ENCODE results near the gene PPP1R14C. TPM values are rescaled to one million over a fixed set of nuclear protein-coding genes. Genes with fewer than 3 reads are reported as not detected.

PPP1R14C gene
- total RNA-seq, 1 experiment from 2014 or later, result 4.6 TPM

DNA sequence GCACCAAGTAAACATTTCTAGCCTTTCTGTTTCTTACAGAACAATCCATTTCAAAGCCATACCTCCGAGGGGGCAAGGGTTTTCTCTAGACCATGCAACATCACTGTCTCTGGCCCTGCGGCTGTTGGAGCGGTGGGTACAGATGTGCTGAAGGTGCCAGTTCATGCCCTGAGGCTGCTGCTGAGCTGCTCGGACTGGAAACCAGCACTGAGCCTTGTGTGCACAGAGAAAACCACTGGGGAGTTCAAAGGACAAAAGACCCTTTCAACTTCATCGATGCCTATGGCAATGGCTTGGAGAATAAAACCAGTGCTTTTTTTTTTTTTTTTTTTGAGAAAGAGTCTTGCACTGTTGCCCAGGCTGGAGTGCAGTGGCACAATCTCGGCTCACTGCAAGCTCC, 132.6 kb downstream of the PPP1R14C start:
- H3K4me3 ChIP-seq (ENCODE audit: low read depth, low read length, poor library complexity, severe bottlenecking), result no peak overlapping the region
- intact Hi-C loops (cut with micrococcal nuclease; ENCODE audit: unreplicated experiment), result no loop called here
- H3K27ac ChIP-seq (ENCODE audit: low read depth, low read length, poor library complexity, severe bottlenecking), result no peak overlapping the region
- H3K27me3 ChIP-seq (replicated peaks; ENCODE audit: insufficient read depth, low read depth, low read length, poor library complexity), result no peaks in the 10 kb centered on the region
- ChIA-PET CTCF (no interaction called here), POLR2A (ENCODE audit: low non-redundant PET) (no interaction called here)
- DNase-seq (ENCODE audit: low spot score), result no peak
- H3K4me1 ChIP-seq (ENCODE audit: insufficient read depth, low read length, poor library complexity, severe bottlenecking), result peaks cover 4% of the 10 kb centered on the region
- BruUV-seq (replicated peaks), result no TSS peak
- H3K9me3 ChIP-seq (ENCODE audit: low read depth, low read length, poor library complexity, severe bottlenecking), result no peaks in the 10 kb centered on the region
- H3K36me3 ChIP-seq (ENCODE audit: insufficient read depth, low read length, poor library complexity, severe bottlenecking), result no peaks in the 10 kb centered on the region
- TF ChIP-seq, protein P1, sequence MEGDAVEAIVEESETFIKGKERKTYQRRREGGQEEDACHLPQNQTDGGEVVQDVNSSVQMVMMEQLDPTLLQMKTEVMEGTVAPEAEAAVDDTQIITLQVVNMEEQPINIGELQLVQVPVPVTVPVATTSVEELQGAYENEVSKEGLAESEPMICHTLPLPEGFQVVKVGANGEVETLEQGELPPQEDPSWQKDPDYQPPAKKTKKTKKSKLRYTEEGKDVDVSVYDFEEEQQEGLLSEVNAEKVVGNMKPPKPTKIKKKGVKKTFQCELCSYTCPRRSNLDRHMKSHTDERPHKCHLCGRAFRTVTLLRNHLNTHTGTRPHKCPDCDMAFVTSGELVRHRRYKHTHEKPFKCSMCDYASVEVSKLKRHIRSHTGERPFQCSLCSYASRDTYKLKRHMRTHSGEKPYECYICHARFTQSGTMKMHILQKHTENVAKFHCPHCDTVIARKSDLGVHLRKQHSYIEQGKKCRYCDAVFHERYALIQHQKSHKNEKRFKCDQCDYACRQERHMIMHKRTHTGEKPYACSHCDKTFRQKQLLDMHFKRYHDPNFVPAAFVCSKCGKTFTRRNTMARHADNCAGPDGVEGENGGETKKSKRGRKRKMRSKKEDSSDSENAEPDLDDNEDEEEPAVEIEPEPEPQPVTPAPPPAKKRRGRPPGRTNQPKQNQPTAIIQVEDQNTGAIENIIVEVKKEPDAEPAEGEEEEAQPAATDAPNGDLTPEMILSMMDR (conservative IDR thresholded peaks at IDR 0.05; ENCODE audit: low read depth, low read length), result no peak
- no peak for TF ChIP-seq EZH2 (IDR thresholded peaks at IDR 0.05; ENCODE audit: borderline replicate concordance, low read depth, low read length, poor library complexity, severe bottlenecking)

DNA sequence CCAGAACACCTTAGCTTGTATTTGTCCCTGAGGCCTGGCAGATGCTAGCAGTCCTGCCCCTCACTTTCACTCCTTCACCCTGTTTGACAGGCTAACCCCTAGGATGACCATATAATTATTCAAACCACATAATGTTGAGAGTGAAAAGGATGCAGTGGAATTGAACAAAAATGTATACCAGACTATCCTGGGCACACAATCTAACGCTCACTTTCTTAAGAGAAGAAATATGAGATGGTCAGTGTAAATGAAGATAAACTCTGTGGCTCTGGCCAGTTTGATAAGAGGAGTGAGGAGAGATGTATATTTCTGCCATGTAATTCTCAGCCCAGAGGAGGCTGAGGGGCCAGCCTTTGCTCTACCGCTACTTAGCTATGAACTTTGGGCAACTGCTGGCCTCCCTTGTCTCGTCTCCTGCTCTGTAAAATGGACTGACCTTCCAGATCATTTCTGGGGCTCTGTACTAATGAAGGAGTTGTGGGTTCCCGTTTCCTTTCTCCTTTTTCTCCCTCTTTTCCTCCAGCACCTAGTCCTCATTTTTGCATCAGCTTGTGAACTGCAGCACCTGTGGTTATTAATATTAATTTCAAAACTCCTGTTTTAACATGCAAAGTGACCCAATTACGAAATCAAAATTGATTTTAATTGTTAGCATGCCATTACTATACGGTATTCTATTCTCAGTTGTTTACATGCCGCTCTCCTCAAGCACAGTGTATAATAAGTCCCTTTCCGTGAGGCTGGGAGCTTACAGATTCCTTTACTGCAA, 133.5 kb downstream of the PPP1R14C start:
- ChIA-PET CTCF (no interaction called here), POLR2A (ENCODE audit: low non-redundant PET) (no interaction called here)
- no peak for TF ChIP-seq EZH2 (IDR thresholded peaks at IDR 0.05; ENCODE audit: borderline replicate concordance, low read depth, low read length, poor library complexity, severe bottlenecking)
- TF ChIP-seq, protein P1 (conservative IDR thresholded peaks at IDR 0.05; ENCODE audit: low read depth, low read length), result no peak
- Histone ChIP-seq H3K27me3 (replicated peaks; ENCODE audit: insufficient read depth, low read depth, low read length, poor library complexity) (no peaks in the 10 kb centered on the region), H3K9me3 (ENCODE audit: low read depth, low read length, poor library complexity, severe bottlenecking) (no peaks in the 10 kb centered on the region), H3K36me3 (ENCODE audit: insufficient read depth, low read length, poor library complexity, severe bottlenecking) (no peaks in the 10 kb centered on the region), H3K27ac (ENCODE audit: low read depth, low read length, poor library complexity, severe bottlenecking) (no peak overlapping the region), H3K4me3 (ENCODE audit: low read depth, low read length, poor library complexity, severe bottlenecking) (no peak overlapping the region), H3K4me1 (ENCODE audit: insufficient read depth, low read length, poor library complexity, severe bottlenecking) (peaks cover 4% of the 10 kb centered on the region)
- no TSS peak for BruUV-seq (replicated peaks)
- DNase-seq (ENCODE audit: low spot score), result no peak
- intact Hi-C loops (cut with micrococcal nuclease; ENCODE audit: unreplicated experiment), result no loop called here

DNA sequence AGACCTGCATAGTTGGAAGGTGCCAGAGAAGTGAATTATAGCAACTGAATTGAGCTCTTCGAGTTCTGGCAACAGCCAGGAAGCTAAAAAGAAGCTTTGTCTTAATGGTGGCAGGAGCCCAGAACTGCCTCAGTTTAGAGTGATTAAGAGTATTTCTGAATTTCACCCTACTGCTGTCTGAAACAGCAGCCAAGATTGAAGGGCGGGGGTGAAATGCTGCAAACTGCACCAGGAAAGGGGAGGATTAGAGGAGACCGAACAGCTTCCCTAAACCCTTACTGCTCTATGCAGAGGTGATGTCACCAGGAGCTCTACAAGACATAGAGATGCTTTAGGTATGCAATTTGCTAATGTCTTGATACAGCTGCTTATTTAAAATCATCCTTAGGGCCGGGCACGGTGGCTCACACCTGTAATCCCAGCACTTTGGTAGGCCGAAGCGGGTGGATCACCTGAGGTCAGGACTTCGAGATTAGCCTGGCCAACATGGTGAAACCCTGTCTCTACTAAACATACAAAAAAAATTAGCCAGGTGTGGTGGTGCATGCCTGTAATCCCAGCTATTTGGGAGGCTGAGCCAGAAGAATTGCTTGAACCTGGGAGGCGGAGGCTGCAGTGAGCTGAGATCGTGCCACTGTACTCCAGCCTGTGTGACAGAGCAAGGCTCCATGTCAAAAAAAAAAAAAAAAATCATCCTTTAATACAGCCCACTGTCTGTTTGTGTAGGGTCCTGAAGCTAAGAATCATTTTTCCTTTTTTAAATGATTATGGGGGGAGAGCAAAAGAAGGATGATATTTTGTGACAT, 134.3 kb downstream of the PPP1R14C start:
- no peaks in the 10 kb centered on the region for H3K36me3 ChIP-seq (ENCODE audit: insufficient read depth, low read length, poor library complexity, severe bottlenecking)
- DNase-seq (ENCODE audit: low spot score), result no peak
- TF ChIP-seq, protein P1 (conservative IDR thresholded peaks at IDR 0.05; ENCODE audit: low read depth, low read length), result no peak
- no peak for TF ChIP-seq EZH2 (IDR thresholded peaks at IDR 0.05; ENCODE audit: borderline replicate concordance, low read depth, low read length, poor library complexity, severe bottlenecking)
- no peaks in the 10 kb centered on the region for H3K9me3 ChIP-seq (ENCODE audit: low read depth, low read length, poor library complexity, severe bottlenecking)
- intact Hi-C loops (cut with micrococcal nuclease; ENCODE audit: unreplicated experiment), result no loop called here
- ChIA-PET CTCF (no interaction called here), POLR2A (ENCODE audit: low non-redundant PET) (no interaction called here)
- no TSS peak for BruUV-seq (replicated peaks)
- no peak overlapping the region for H3K27ac ChIP-seq (ENCODE audit: low read depth, low read length, poor library complexity, severe bottlenecking)
- H3K4me1 ChIP-seq (ENCODE audit: insufficient read depth, low read length, poor library complexity, severe bottlenecking), result peaks cover 4% of the 10 kb centered on the region
- H3K27me3 ChIP-seq (replicated peaks; ENCODE audit: insufficient read depth, low read depth, low read length, poor library complexity), result no peaks in the 10 kb centered on the region
- H3K4me3 ChIP-seq (ENCODE audit: low read depth, low read length, poor library complexity, severe bottlenecking), result no peak overlapping the region

Measured in A673 (cell line).